C4-2B (cell line): Measurements from ENCODE around the gene PPP1R14C.

Experiments used
- CTCF ChIP-seq: fragments of 450-650 bp; conservative IDR thresholded peaks from 2 replicates; pipeline ENCODE4 v1.5.1; 2017; ENCODE audit warnings: mild to moderate bottlenecking
- ZFX ChIP-seq: fragments of 450-650 bp; IDR thresholded peaks from 2 replicates; pipeline ENCODE4 v1.6.1; 2017

GRCh38 chr6:150203871-150204545 is 61.2 kb downstream of the PPP1R14C start:
- TF ChIP-seq ZFX (no peak), CTCF (no peak)
